ENCODE results near the gene PLEKHG2. TPM values are rescaled to one million over a fixed set of nuclear protein-coding genes. Genes with fewer than 3 reads are reported as not detected.
A peak's percentile ranks its signal among the peaks of the same experiment; 100 is the strongest.

The PLEKHG2 gene
- total RNA-seq, 1 donor from 2014 or later: 172 TPM

GRCh38 chr19:39407660-39408391 is 4.6 kb upstream of the PLEKHG2 start:
- peak overlapping the region; percentile 91 for H3K4me3 Mint-ChIP-seq
- H3K36me3 Mint-ChIP-seq: peaks cover 4% of the 10 kb centered on the region
- no peak for DNase-seq (ENCODE audit: low spot score in 2 of 2, unreplicated experiment in 2 of 2)
- H3K4me1 Mint-ChIP-seq: peaks cover 43% of the 10 kb centered on the region
- peak overlapping the region; percentile 99 for H3K27ac Mint-ChIP-seq
- peaks cover 1% of the 10 kb centered on the region for H3K27me3 Mint-ChIP-seq (ENCODE audit: low read depth)
- H3K9me3 Mint-ChIP-seq: no peaks in the 10 kb centered on the region
- no peak for TF ChIP-seq CTCF (IDR thresholded peaks at IDR 0.05; ENCODE audit: unreplicated experiment)

DNA sequence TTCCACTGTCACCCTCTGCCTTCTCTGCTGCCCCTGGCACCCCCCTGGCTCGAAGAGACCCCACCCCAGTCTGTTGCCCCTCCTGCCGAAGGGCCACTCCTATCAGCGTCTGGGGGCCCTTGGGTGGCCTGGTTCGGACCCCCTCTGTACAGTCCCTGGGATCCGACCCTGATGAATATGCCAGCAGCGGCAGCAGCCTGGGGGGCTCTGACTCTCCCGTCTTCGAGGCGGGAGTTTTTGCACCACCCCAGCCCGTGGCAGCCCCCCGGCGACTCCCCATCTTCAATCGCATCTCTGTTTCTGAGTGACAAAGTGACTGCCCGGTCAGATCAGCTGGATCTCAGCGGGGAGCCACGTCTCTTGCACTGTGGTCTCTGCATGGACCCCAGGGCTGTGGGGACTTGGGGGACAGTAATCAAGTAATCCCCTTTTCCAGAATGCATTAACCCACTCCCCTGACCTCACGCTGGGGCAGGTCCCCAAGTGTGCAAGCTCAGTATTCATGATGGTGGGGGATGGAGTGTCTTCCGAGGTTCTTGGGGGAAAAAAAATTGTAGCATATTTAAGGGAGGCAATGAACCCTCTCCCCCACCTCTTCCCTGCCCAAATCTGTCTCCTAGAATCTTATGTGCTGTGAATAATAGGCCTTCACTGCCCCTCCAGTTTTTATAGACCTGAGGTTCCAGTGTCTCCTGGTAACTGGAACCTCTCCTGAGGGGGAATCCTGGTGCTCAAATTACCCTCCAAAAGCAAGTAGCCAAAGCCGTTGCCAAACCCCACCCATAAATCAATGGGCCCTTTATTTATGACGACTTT is 3.9 kb upstream of the PLEKHG2 start:
- peak overlapping the region; percentile 91 for H3K4me3 Mint-ChIP-seq
- no peaks in the 10 kb centered on the region for H3K9me3 Mint-ChIP-seq
- no peak for DNase-seq (ENCODE audit: low spot score in 2 of 2, unreplicated experiment in 2 of 2)
- no peak for TF ChIP-seq CTCF (IDR thresholded peaks at IDR 0.05; ENCODE audit: unreplicated experiment)
- H3K27me3 Mint-ChIP-seq (ENCODE audit: low read depth): peaks cover 1% of the 10 kb centered on the region
- peaks cover 4% of the 10 kb centered on the region for H3K36me3 Mint-ChIP-seq
- H3K4me1 Mint-ChIP-seq: peaks cover 41% of the 10 kb centered on the region
- peak overlapping the region; percentile 99 for H3K27ac Mint-ChIP-seq

GRCh38 chr19:39409208-39410016 is 3.1 kb upstream of the PLEKHG2 start:
- TF ChIP-seq CTCF (IDR thresholded peaks at IDR 0.05; ENCODE audit: unreplicated experiment): peak; percentile 10
- peak; percentile 70 to 81 for DNase-seq (ENCODE audit: low spot score in 2 of 2, unreplicated experiment in 2 of 2)
- peaks cover 4% of the 10 kb centered on the region for H3K36me3 Mint-ChIP-seq
- peaks cover 42% of the 10 kb centered on the region for H3K4me1 Mint-ChIP-seq
- peak overlapping the region; percentile 99 for H3K27ac Mint-ChIP-seq
- no peaks in the 10 kb centered on the region for H3K9me3 Mint-ChIP-seq
- H3K4me3 Mint-ChIP-seq: peak overlapping the region; percentile 94
- H3K27me3 Mint-ChIP-seq (ENCODE audit: low read depth): peaks cover 1% of the 10 kb centered on the region

DNA sequence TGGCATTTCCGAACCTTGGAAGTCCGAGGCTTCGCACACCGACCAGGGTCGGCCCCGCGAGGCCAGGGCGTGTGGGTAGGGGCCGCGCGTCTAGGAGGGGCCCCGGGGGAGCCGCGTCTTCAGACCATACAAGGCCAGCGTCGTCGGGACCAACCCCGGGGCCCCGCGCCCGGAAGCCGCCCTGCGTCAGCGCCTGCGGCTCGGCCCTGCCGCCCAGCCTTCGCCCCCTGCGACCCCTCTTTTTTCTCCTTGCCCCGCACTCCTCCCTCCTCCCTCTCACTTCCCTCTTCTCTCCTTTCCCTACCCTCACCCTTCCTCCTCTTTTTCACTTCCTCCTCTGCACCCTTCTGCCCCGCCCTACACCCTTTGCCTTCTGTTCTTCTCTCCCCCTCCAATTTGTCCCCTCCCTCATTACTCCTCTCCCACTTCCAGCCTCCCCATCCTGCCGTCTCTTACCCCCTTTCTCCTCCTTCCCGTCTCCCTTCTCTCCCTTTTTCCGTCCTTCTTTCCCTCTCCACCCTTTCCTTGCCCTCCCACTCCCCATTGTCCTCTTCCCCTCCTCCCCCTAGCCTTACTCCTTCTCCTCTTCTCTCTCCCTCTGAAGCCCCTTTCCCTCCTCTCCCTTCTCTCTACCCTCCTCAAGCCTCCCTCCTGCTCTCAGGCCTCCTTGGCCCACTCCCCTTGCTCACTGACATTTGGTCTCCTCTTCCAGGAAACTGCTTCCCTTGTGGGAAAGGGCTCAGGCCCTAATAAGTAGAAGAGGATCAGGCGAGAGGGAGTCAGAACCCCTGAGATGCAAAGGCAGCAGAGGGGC is 2.2 kb upstream of the PLEKHG2 start:
- peak overlapping the region; percentile 87 for H3K27ac Mint-ChIP-seq
- DNase-seq (ENCODE audit: low spot score in 2 of 2, unreplicated experiment in 2 of 2): no peak
- H3K9me3 Mint-ChIP-seq: no peaks in the 10 kb centered on the region
- H3K4me1 Mint-ChIP-seq: peaks cover 50% of the 10 kb centered on the region
- TF ChIP-seq CTCF (IDR thresholded peaks at IDR 0.05; ENCODE audit: unreplicated experiment): no peak
- peak overlapping the region; percentile 94 for H3K4me3 Mint-ChIP-seq
- H3K27me3 Mint-ChIP-seq (ENCODE audit: low read depth): peaks cover 1% of the 10 kb centered on the region
- H3K36me3 Mint-ChIP-seq: peaks cover 4% of the 10 kb centered on the region

DNA sequence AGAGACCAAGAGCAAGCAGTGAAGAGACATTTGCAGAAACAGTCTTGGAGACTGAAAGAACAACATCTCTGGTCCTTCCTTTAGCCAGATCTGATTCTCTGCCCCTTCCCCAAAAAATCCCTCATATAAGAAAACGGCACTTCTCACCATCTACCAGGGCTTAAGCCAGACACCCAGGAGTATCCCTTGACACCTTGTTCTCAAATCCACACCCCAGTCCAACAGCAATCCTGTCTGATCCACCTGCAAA is 1.7 kb upstream of the PLEKHG2 start:
- no peak for DNase-seq (ENCODE audit: low spot score in 2 of 2, unreplicated experiment in 2 of 2)
- H3K36me3 Mint-ChIP-seq: peaks cover 4% of the 10 kb centered on the region
- H3K9me3 Mint-ChIP-seq: no peaks in the 10 kb centered on the region
- H3K27ac Mint-ChIP-seq: peak overlapping the region; percentile 87
- TF ChIP-seq CTCF (IDR thresholded peaks at IDR 0.05; ENCODE audit: unreplicated experiment): no peak
- H3K27me3 Mint-ChIP-seq (ENCODE audit: low read depth): peaks cover 1% of the 10 kb centered on the region
- H3K4me1 Mint-ChIP-seq: peaks cover 54% of the 10 kb centered on the region
- peak overlapping the region; percentile 94 for H3K4me3 Mint-ChIP-seq
